SK-N-SH (cell line): Measurements from ENCODE around the gene CYP27A1. TPM values are rescaled to one million over a fixed set of nuclear protein-coding genes. Genes with fewer than 3 reads are reported as not detected.

Experiments
- CTCF ChIA-PET: fragments of 300-600, 350-600 bp; formaldehyde crosslinking; extraction: SDS; loops from one replicate; lab custom pipeline; 2021; lab: Yijun Ruan, JAX
- POLR2A ChIA-PET: fragments of 350-600 bp; sonication (Branson Sonifier 250); formaldehyde crosslinking; extraction: SDS; loops from one replicate; lab custom pipeline; 2020; ENCODE audit warnings: antibody characterized with exemption, inconsistent platforms; lab: Yijun Ruan, JAX
- DNase-seq: peaks from one replicate; pipeline ENCODE4 v3.0.0; 2012
- H2AFZ ChIP-seq: fragments of 200-600 bp; sonication (generic); 2 replicates; pipeline ENCODE4 v1.8.1; 2016; ENCODE audit warnings: antibody characterized with exemption, mild to moderate bottlenecking, low read depth
- H3F3A ChIP-seq: fragments of 200-600 bp; sonication (generic); replicated peaks from 2 replicates; pipeline ENCODE3; 2016; ENCODE audit warnings: antibody characterized with exemption, mild to moderate bottlenecking; ENCODE audit not compliant: insufficient read depth
- H3K27ac ChIP-seq, 2 experiments: fragments of 200-500 bp in 1 of 2; fragments of 200-600 bp in 1 of 2; sonication (Bioruptor generic) in 1 of 2; sonication (generic), shearing (Covaris generic) in 1 of 2; 2 replicates each; pipeline versions ENCODE4 v1.5.1 to v1.6.1; 2014 to 2016; ENCODE audit warnings: low read depth in 2 of 2, inconsistent platforms in 1 of 2, low read length in 1 of 2, mild to moderate bottlenecking in 1 of 2, mixed read lengths in 1 of 2
- H3K27me3 ChIP-seq: fragments of 200-600 bp; sonication (generic), shearing (Covaris generic); 2 replicates; pipeline ENCODE4 v1.6.1; 2016; ENCODE audit warnings: mixed run types; ENCODE audit not compliant: insufficient read depth
- H3K36me3 ChIP-seq, 2 experiments: fragments of 200-500 bp in 1 of 2; fragments of 200-600 bp in 1 of 2; sonication (Bioruptor generic) in 1 of 2; sonication (generic) in 1 of 2; replicated peaks in 1 of 2; 2 replicates each; pipeline versions ENCODE3 to v1.5.1; 2014 to 2016; ENCODE audit warnings: low read length in 1 of 2, mild to moderate bottlenecking in 1 of 2; ENCODE audit not compliant: insufficient read depth in 2 of 2, control insufficient read depth in 1 of 2
- H3K4me1 ChIP-seq, 2 experiments: fragments of 200-500 bp in 1 of 2; fragments of 200-600 bp in 1 of 2; sonication (Bioruptor generic) in 1 of 2; sonication (generic), shearing (Covaris generic) in 1 of 2; 2 replicates each; pipeline versions ENCODE4 v1.5.1 to v1.6.1; 2014 to 2016; ENCODE audit warnings: low read depth in 1 of 2, low read length in 1 of 2, mixed run types in 1 of 2; ENCODE audit not compliant: insufficient read depth in 2 of 2, control insufficient read depth in 1 of 2
- H3K4me2 ChIP-seq: fragments of 200-600 bp; sonication (generic), shearing (Covaris generic); 2 replicates; pipeline ENCODE4 v1.6.1; 2017; ENCODE audit warnings: mixed run types
- H3K4me3 ChIP-seq, 2 experiments: fragments of 200-500 bp in 1 of 2; fragments of 200-600 bp in 1 of 2; sonication (Bioruptor generic) in 1 of 2; sonication (generic), shearing (Covaris generic) in 1 of 2; 2 replicates each; pipeline versions ENCODE4 v1.5.1 to v1.8.1; 2014 to 2016; ENCODE audit warnings: low read depth in 2 of 2, inconsistent platforms in 1 of 2, low read length in 1 of 2, mild to moderate bottlenecking in 1 of 2, mixed read lengths in 1 of 2, moderate library complexity in 1 of 2
- H3K79me2 ChIP-seq: fragments of 200-600 bp; sonication (generic); 2 replicates; pipeline ENCODE4 v1.8.1; 2017; ENCODE audit warnings: mild to moderate bottlenecking; ENCODE audit not compliant: insufficient read depth
- H3K9ac ChIP-seq: fragments of 200-600 bp; sonication (generic); 2 replicates; pipeline ENCODE4 v1.6.1; 2017; ENCODE audit warnings: mixed run types
- H3K9me2 ChIP-seq: fragments of 200-600 bp; sonication (generic); 2 replicates; pipeline ENCODE4 v1.6.1; 2017; ENCODE audit warnings: mixed run types
- H3K9me3 ChIP-seq: fragments of 200-600 bp; sonication (generic); 2 replicates; pipeline ENCODE4 v1.6.1; 2017; ENCODE audit warnings: mixed run types, mild to moderate bottlenecking, moderate library complexity
- H4K20me1 ChIP-seq: fragments of 200-600 bp; sonication (generic); 2 replicates; pipeline ENCODE4 v1.6.1; 2017; ENCODE audit warnings: mild to moderate bottlenecking, mixed run types; ENCODE audit not compliant: insufficient read depth
- CHD2 ChIP-seq: fragments of 150-350 bp; IDR thresholded peaks from 2 replicates; pipeline ENCODE4 v1.6.1; 2018; ENCODE audit warnings: low read length; ENCODE audit not compliant: partially characterized antibody
- EP300 ChIP-seq, 2 experiments: IDR thresholded peaks; 2 replicates each; pipeline versions ENCODE4 v1.4.0 to v1.6.1; 2012; ENCODE audit warnings: borderline replicate concordance in 1 of 2, low read depth in 1 of 2, low read length in 1 of 2
- FOSL2 ChIP-seq: IDR thresholded peaks from 2 replicates; pipeline ENCODE4 v1.4.0; 2012; ENCODE audit warnings: low read depth, mild to moderate bottlenecking, moderate library complexity, borderline replicate concordance
- FOXM1 ChIP-seq: IDR thresholded peaks from 2 replicates; pipeline ENCODE4 v1.4.0; 2012; ENCODE audit warnings: low read depth, mild to moderate bottlenecking
- GABPA ChIP-seq: IDR thresholded peaks from 2 replicates; pipeline ENCODE4 v1.4.0; 2012; ENCODE audit warnings: low read depth, mild to moderate bottlenecking
- IRF3 ChIP-seq: fragments of 150-350 bp; IDR thresholded peaks from 2 replicates; pipeline ENCODE4 v1.6.1; 2016; ENCODE audit warnings: mild to moderate bottlenecking, low read depth, low read length
- MAX ChIP-seq: IDR thresholded peaks from 2 replicates; pipeline ENCODE4 v1.4.0; 2012; ENCODE audit warnings: low read depth
- MXI1 ChIP-seq: IDR thresholded peaks from 2 replicates; pipeline ENCODE4 v1.6.1; 2012; ENCODE audit warnings: mild to moderate bottlenecking, low read depth, low read length, improper control_type of control experiment
- NFIC ChIP-seq: IDR thresholded peaks from 2 replicates; pipeline ENCODE4 v1.4.0; 2012; ENCODE audit warnings: borderline replicate concordance
- NRF1 ChIP-seq: IDR thresholded peaks from 2 replicates; pipeline ENCODE4 v1.6.1; 2012; ENCODE audit warnings: low read depth, mild to moderate bottlenecking, low read length
- RFX5 ChIP-seq: IDR thresholded peaks from 2 replicates; pipeline ENCODE4 v1.6.1; 2012; ENCODE audit warnings: mild to moderate bottlenecking, improper control_type of control experiment, low read length
- RXRA ChIP-seq: IDR thresholded peaks from 2 replicates; pipeline ENCODE4 v1.4.0; 2012; ENCODE audit warnings: low read depth, mild to moderate bottlenecking, borderline replicate concordance
- SMC3 ChIP-seq: IDR thresholded peaks from 2 replicates; pipeline ENCODE4 v1.6.1; 2012; ENCODE audit warnings: low read depth, low read length, improper control_type of control experiment
- TCF12 ChIP-seq: IDR thresholded peaks from 2 replicates; pipeline ENCODE4 v1.4.0; 2012
- TEAD4 ChIP-seq: IDR thresholded peaks from 2 replicates; pipeline ENCODE4 v1.4.0; 2012; ENCODE audit warnings: mild to moderate bottlenecking, borderline replicate concordance; ENCODE audit not compliant: insufficient read depth
- USF2 ChIP-seq: fragments of 150-350 bp; IDR thresholded peaks from 2 replicates; pipeline ENCODE4 v1.6.1; 2017; ENCODE audit warnings: antibody characterized with exemption, low read length, low read depth, borderline replicate concordance
- ZBTB33 ChIP-seq: IDR thresholded peaks from 2 replicates; pipeline ENCODE4 v1.4.0; 2012; ENCODE audit warnings: low read depth, borderline replicate concordance
- WGBS: methylation state at CpG from one replicate; pipeline ENCODE4 v1.1.6; 2017; ENCODE audit warnings: low lambda C conversion rate; 5-methylcytosine and 5-hydroxymethylcytosine counted together
- polyA plus RNA-seq, 3 experiments: library from polyadenylated mRNA; depleted of rRNA; stranded (reverse); fragments of >200 nt; gene quantifications; 2 replicates each; pipeline ENCODE4 v1.2.3, GENCODE V29; 2012

Gene CYP27A1
- polyA plus RNA-seq, 1 of the 3 experiments (the other 2 are of a cell fraction) = 0.54 TPM

GRCh38 chr2:218857371-218858137, 75.6 kb downstream of the CYP27A1 start:
- peak overlapping the region in 1 of 2 experiments; percentile 96; a peak in 2 of 4 replicates for H3K27ac ChIP-seq
- H3K36me3 ChIP-seq = no peaks in the 10 kb centered on the region
- no peaks in the 10 kb centered on the region for H4K20me1 ChIP-seq
- CTCF ChIA-PET = interaction anchor here (0.6 to 16.1 kb wide), 10 partner anchors 10 to 573 kb away, joined by 3 to 249 read pairs (median 5); partner anchors contain the start of genes CDK5R2 and WNT10A
- H3K9ac ChIP-seq = no peak overlapping the region
- peak overlapping the region; percentile 44; the same call in 1 of the 2 replicates for H3K4me2 ChIP-seq
- H3K4me3 ChIP-seq = no peak overlapping the region
- H3K79me2 ChIP-seq = no peaks in the 10 kb centered on the region
- H3F3A ChIP-seq = no peaks in the 10 kb centered on the region
- peaks cover 46% of the 10 kb centered on the region for H3K27me3 ChIP-seq
- H3K9me2 ChIP-seq = no peaks in the 10 kb centered on the region
- DNase-seq = peak; percentile 65
- POLR2A ChIA-PET = interaction anchor here (0.6 to 1.7 kb wide), 3 partner anchors 19 to 101 kb away, joined by 3 to 4 read pairs (median 3); partner anchors contain the start of gene CDK5R2
- H3K4me1 ChIP-seq = peaks cover 11 to 74% of the 10 kb centered on the region in 2 experiments; a peak in 2 of 4 replicates
- no peak for TF ChIP-seq MAX
- 0 out of 2 replicates have a peak, but pooled peaks have one; percentile 23 for TF ChIP-seq MXI1
- no peaks in the 10 kb centered on the region for H3K9me3 ChIP-seq
- H2AFZ ChIP-seq = no peak overlapping the region
- WGBS = 38% methylated on average over 9 of the region's 10 CpGs

GRCh38 chr2:218858138-218858445, 76.1 kb downstream of the CYP27A1 start:
- peaks cover 11 to 75% of the 10 kb centered on the region in 2 experiments; a peak in 2 of 4 replicates for H3K4me1 ChIP-seq
- no peaks in the 10 kb centered on the region for H3K9me3 ChIP-seq
- no peak for DNase-seq
- ChIA-PET POLR2A (interaction anchor here (0.9 kb wide), 1 partner anchor 138 kb away, joined by 3 read pairs; no protein-coding TSS in a partner anchor), CTCF (interaction anchor here (0.6 to 16.1 kb wide), 8 partner anchors 19 to 572 kb away, joined by 3 to 249 read pairs (median 5); partner anchors contain the start of gene WNT10A)
- peaks cover 46% of the 10 kb centered on the region for H3K27me3 ChIP-seq
- H3K79me2 ChIP-seq = no peaks in the 10 kb centered on the region
- no peak overlapping the region for H3K4me3 ChIP-seq
- no peak overlapping the region for H3K4me2 ChIP-seq
- no peak overlapping the region for H2AFZ ChIP-seq
- 55% methylated on average over 1 of the region's 1 CpG for WGBS
- no peak for TF ChIP-seq RXRA
- TF ChIP-seq NFIC = no peak
- TF ChIP-seq ZBTB33 = no peak
- TF ChIP-seq MAX = no peak
- TF ChIP-seq USF2 = no peak
- no peak for TF ChIP-seq RFX5
- TF ChIP-seq TEAD4 = no peak
- TF ChIP-seq TCF12 = no peak
- TF ChIP-seq CHD2 = no peak
- no peak for TF ChIP-seq EP300 (IDR thresholded peaks at IDR 0.05; ENCODE audit: borderline replicate concordance in 1 of 2, low read depth in 1 of 2, low read length in 1 of 2)
- no peak for TF ChIP-seq GABPA
- TF ChIP-seq SMC3 = no peak
- TF ChIP-seq NRF1 = no peak
- TF ChIP-seq FOSL2 = no peak
- no peak for TF ChIP-seq FOXM1
- TF ChIP-seq IRF3 = no peak
- TF ChIP-seq, all 33 proteins: peak for 0
- no peaks in the 10 kb centered on the region for H3F3A ChIP-seq
- H3K9ac ChIP-seq = no peak overlapping the region
- H3K9me2 ChIP-seq = no peaks in the 10 kb centered on the region
- peak overlapping the region in 1 of 2 experiments; percentile 96; a peak in 2 of 4 replicates for H3K27ac ChIP-seq
- no peaks in the 10 kb centered on the region for H3K36me3 ChIP-seq
- no peaks in the 10 kb centered on the region for H4K20me1 ChIP-seq
